HCT116 (cell line): Measurements from ENCODE around the gene UBN1. TPM values are rescaled to one million over a fixed set of nuclear protein-coding genes. Genes with fewer than 3 reads are reported as not detected.

Source experiments
- ATAC-seq: fragments of 200-7000 bp; cut with Tn5 transposase; 2 replicates; pipeline ENCODE4 v1.9.1; 2020; ENCODE audit warnings: mild to moderate bottlenecking, moderate library complexity
- BruUV-seq: library from RNA; stranded (reverse); fragments of 400-500 nt; replicated peaks from 2 replicates; lab custom pipeline; 2021; lab: Mats Ljungman, UMichigan
- CTCF ChIA-PET: fragments of 300-600 bp; sonication (Branson Sonifier 250); formaldehyde crosslinking; loops from one replicate; lab custom pipeline; 2021; ENCODE audit warnings: antibody characterized with exemption; lab: Charles Lee
- POLR2A ChIA-PET: fragments of 300-600, 350-600 bp; sonication (Branson Sonifier 250); formaldehyde crosslinking; loops from one replicate; lab custom pipeline; 2021; ENCODE audit warnings: antibody characterized with exemption; lab: Charles Lee
- RAD21 ChIA-PET, 2 experiments: fragments of 300-600 bp; sonication (Branson Sonifier 250); formaldehyde crosslinking; loops; one replicate each; lab custom pipeline; 2023; ENCODE audit warnings: low total read pairs in 2 of 2; ENCODE audit not compliant: uncharacterized antibody in 2 of 2, unreplicated experiment in 2 of 2, low non-redundant PET in 1 of 2; lab: Charles Lee
- DNase-seq: peaks from one replicate; pipeline ENCODE4 v3.0.0-alpha.2; 2010; ENCODE audit warnings: low read depth, low spot score
- H2AFZ ChIP-seq: fragments of 200-600 bp; shearing (Covaris generic), sonication (generic); 2 replicates; pipeline ENCODE4 v1.6.1; 2017; ENCODE audit warnings: low read depth, mixed run types, mixed read lengths, antibody characterized with exemption, low read length; ENCODE audit not compliant: poor library complexity, severe bottlenecking
- H3K27ac ChIP-seq: 2 replicates; pipeline ENCODE4 v1.5.1; 2012; ENCODE audit warnings: low read depth, low read length
- H3K27me3 ChIP-seq: fragments of 200-600 bp; sonication (generic); 2 replicates; pipeline ENCODE4 v1.6.1; 2016; ENCODE audit warnings: mixed run types, low read length, mixed read lengths; ENCODE audit not compliant: insufficient read depth
- H3K36me3 ChIP-seq, 2 experiments: fragments of 200-500 bp in 1 of 2; fragments of 200-600 bp in 1 of 2; sonication (Bioruptor generic) in 1 of 2; sonication (generic) in 1 of 2; 2 replicates each; pipeline versions ENCODE4 v1.5.1 to v1.6.1; 2014 to 2016; ENCODE audit warnings: low read length in 2 of 2, inconsistent platforms in 1 of 2, mixed read lengths in 1 of 2, mixed run types in 1 of 2; ENCODE audit not compliant: insufficient read depth in 2 of 2, control insufficient read depth in 1 of 2
- H3K4me1 ChIP-seq, 2 experiments: fragments of 200-600 bp in 1 of 2; sonication (generic) in 1 of 2; 2 replicates each; pipeline versions ENCODE4 v1.5.1 to v1.6.1; 2012 to 2017; ENCODE audit warnings: low read length in 2 of 2, inconsistent platforms in 1 of 2, mild to moderate bottlenecking in 1 of 2, mixed read lengths in 1 of 2, mixed run types in 1 of 2, moderate library complexity in 1 of 2; ENCODE audit not compliant: insufficient read depth in 2 of 2, control insufficient read depth in 1 of 2
- H3K4me2 ChIP-seq: fragments of 200-600 bp; sonication (generic); 2 replicates; pipeline ENCODE4 v1.6.1; 2017; ENCODE audit warnings: mixed run types, low read length, mixed read lengths
- H3K4me3 ChIP-seq, 2 experiments: fragments of 200-600 bp in 1 of 2; sonication (generic) in 1 of 2; replicated peaks in 1 of 2; 2 replicates each; pipeline ENCODE4 v1.5.1; 2011 to 2016; ENCODE audit warnings: low read length in 2 of 2, control low read depth in 1 of 2, low read depth in 1 of 2, mild to moderate bottlenecking in 1 of 2, mixed read lengths in 1 of 2, mixed run types in 1 of 2
- H3K79me2 ChIP-seq: fragments of 200-600 bp; sonication (generic); 2 replicates; pipeline ENCODE4 v1.6.1; 2017; ENCODE audit warnings: mild to moderate bottlenecking, mixed run types, low read length, moderate library complexity, mixed read lengths; ENCODE audit not compliant: insufficient read depth
- H3K9ac ChIP-seq: fragments of 200-600 bp; sonication (generic); 2 replicates; pipeline ENCODE4 v1.6.1; 2016; ENCODE audit warnings: low read length, mixed read lengths
- H3K9me2 ChIP-seq: fragments of 200-600 bp; sonication (generic), shearing (Covaris generic); 2 replicates; pipeline ENCODE4 v1.6.1; 2017; ENCODE audit warnings: mixed run types, mild to moderate bottlenecking, moderate library complexity; ENCODE audit not compliant: insufficient read depth
- H3K9me3 ChIP-seq, 2 experiments: fragments of 200-500 bp in 1 of 2; fragments of 200-600 bp in 1 of 2; sonication (Bioruptor generic) in 1 of 2; sonication (generic) in 1 of 2; 2 replicates each; pipeline ENCODE4 v1.6.1; 2014 to 2017; ENCODE audit warnings: low read length in 2 of 2, mixed read lengths in 2 of 2, inconsistent platforms in 1 of 2, low read depth in 1 of 2, mild to moderate bottlenecking in 1 of 2, mixed run types in 1 of 2, moderate library complexity in 1 of 2; ENCODE audit not compliant: control insufficient read depth in 1 of 2, insufficient read depth in 1 of 2
- H4K20me1 ChIP-seq: fragments of 200-600 bp; sonication (generic), shearing (Covaris generic); 2 replicates; pipeline ENCODE4 v1.6.1; 2017; ENCODE audit warnings: mixed run types, mild to moderate bottlenecking, moderate library complexity; ENCODE audit not compliant: insufficient read depth
- CBX3 ChIP-seq: IDR thresholded peaks from 2 replicates; pipeline ENCODE4 v1.6.1; 2012; ENCODE audit warnings: low read depth
- CEBPB ChIP-seq: IDR thresholded peaks from 2 replicates; pipeline ENCODE4 v1.6.1; 2012; ENCODE audit warnings: low read depth
- ELF1 ChIP-seq: IDR thresholded peaks from 2 replicates; pipeline ENCODE4 v1.6.1; 2012; ENCODE audit warnings: low read depth, borderline replicate concordance
- POLR2A ChIP-seq: IDR thresholded peaks from 2 replicates; pipeline ENCODE4 v1.7.0; 2011; ENCODE audit warnings: borderline replicate concordance; ENCODE audit not compliant: insufficient read depth, insufficient read length; ENCODE audit errors: extremely low read depth
- POLR2AphosphoS5 ChIP-seq: IDR thresholded peaks from 2 replicates; pipeline ENCODE4 v1.6.1; 2011; ENCODE audit warnings: mild to moderate bottlenecking, low read depth, low read length, moderate library complexity
- RAD21 ChIP-seq: IDR thresholded peaks from 2 replicates; pipeline ENCODE4 v1.6.1; 2012; ENCODE audit warnings: low read depth, mild to moderate bottlenecking
- REST ChIP-seq: IDR thresholded peaks from 2 replicates; pipeline ENCODE4 v1.6.1; 2012; ENCODE audit warnings: low read depth
- SP1 ChIP-seq: IDR thresholded peaks from 2 replicates; pipeline ENCODE4 v1.6.1; 2012; ENCODE audit warnings: low read depth
- SRF ChIP-seq: IDR thresholded peaks from 2 replicates; pipeline ENCODE4 v1.6.1; 2012; ENCODE audit warnings: low read depth
- TCF7L2 ChIP-seq: IDR thresholded peaks from 2 replicates; pipeline ENCODE4 v1.7.0; 2011; ENCODE audit warnings: borderline replicate concordance, inconsistent platforms; ENCODE audit not compliant: insufficient read depth, insufficient read length; ENCODE audit errors: extremely low read depth
- YY1 ChIP-seq: IDR thresholded peaks from 2 replicates; pipeline ENCODE4 v1.6.1; 2011; ENCODE audit warnings: low read length, low read depth, moderate library complexity, mild to moderate bottlenecking; ENCODE audit not compliant: insufficient replicate concordance; ENCODE audit errors: extremely low read depth
- ZFX ChIP-seq: fragments of 450-650 bp; IDR thresholded peaks from 2 replicates; pipeline ENCODE4 v1.6.1; 2017
- intact Hi-C: fragments of 100-400 bp; cut with micrococcal nuclease; formaldehyde crosslinking; loops from 2 replicates; pipeline ENCODE4 v1.10.0; 2022
- total RNA-seq: library from RNA; stranded (reverse); gene quantifications from one replicate; pipeline ENCODE4 v1.2.1, GENCODE V29; 2021; ENCODE audit not compliant: unreplicated experiment
- TF ChIP-seq, protein P1 (sequence below), 3 experiments: fragments of 200-600 bp in 1 of 3; sonication (generic) in 1 of 3; IDR thresholded peaks in 2 of 3; conservative IDR thresholded peaks in 1 of 3; 2 replicates each; pipeline ENCODE4 v1.5.1; 2012 to 2017; ENCODE audit warnings: low read depth in 2 of 3, low read length in 2 of 3, antibody characterized with exemption in 1 of 3, borderline replicate concordance in 1 of 3, control low read depth in 1 of 3, mild to moderate bottlenecking in 1 of 3, mixed read lengths in 1 of 3, mixed run types in 1 of 3, moderate library complexity in 1 of 3; ENCODE audit not compliant: insufficient read depth in 1 of 3
- TF ChIP-seq, protein P2 (sequence below): IDR thresholded peaks from 2 replicates; pipeline ENCODE4 v1.6.1; 2012

UBN1 gene
- total RNA-seq, 1 experiment from 2014 or later, result 31.9 TPM

GRCh38 chr16:4798456-4798855, 48.8 kb upstream of the UBN1 start:
- no peaks in the 10 kb centered on the region for H4K20me1 ChIP-seq
- no peaks in the 10 kb centered on the region for H3K36me3 ChIP-seq
- no peaks in the 10 kb centered on the region for H3K9me3 ChIP-seq
- no peaks in the 10 kb centered on the region for H3K9me2 ChIP-seq
- H2AFZ ChIP-seq, result no peak overlapping the region
- intact Hi-C loops, result no loop called here
- H3K27me3 ChIP-seq, result no peaks in the 10 kb centered on the region
- ATAC-seq (no peak), DNase-seq (no peak)
- H3K9ac ChIP-seq, result no peak overlapping the region
- no peak for TF ChIP-seq ELF1
- no peak for TF ChIP-seq SP1
- TF ChIP-seq POLR2A, result no peak
- no peak for TF ChIP-seq CEBPB
- no peak for TF ChIP-seq TCF7L2
- TF ChIP-seq, protein P1, sequence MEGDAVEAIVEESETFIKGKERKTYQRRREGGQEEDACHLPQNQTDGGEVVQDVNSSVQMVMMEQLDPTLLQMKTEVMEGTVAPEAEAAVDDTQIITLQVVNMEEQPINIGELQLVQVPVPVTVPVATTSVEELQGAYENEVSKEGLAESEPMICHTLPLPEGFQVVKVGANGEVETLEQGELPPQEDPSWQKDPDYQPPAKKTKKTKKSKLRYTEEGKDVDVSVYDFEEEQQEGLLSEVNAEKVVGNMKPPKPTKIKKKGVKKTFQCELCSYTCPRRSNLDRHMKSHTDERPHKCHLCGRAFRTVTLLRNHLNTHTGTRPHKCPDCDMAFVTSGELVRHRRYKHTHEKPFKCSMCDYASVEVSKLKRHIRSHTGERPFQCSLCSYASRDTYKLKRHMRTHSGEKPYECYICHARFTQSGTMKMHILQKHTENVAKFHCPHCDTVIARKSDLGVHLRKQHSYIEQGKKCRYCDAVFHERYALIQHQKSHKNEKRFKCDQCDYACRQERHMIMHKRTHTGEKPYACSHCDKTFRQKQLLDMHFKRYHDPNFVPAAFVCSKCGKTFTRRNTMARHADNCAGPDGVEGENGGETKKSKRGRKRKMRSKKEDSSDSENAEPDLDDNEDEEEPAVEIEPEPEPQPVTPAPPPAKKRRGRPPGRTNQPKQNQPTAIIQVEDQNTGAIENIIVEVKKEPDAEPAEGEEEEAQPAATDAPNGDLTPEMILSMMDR (IDR thresholded peaks at IDR 0.05 in 2 of 3, conservative IDR thresholded peaks at IDR 0.05 in 1 of 3; ENCODE audit: borderline replicate concordance in 1 of 3, insufficient read depth in 1 of 3, low read depth in 2 of 3, low read length in 2 of 3), result no peak
- TF ChIP-seq REST, result no peak
- no peak for TF ChIP-seq ZFX
- TF ChIP-seq, protein P2, sequence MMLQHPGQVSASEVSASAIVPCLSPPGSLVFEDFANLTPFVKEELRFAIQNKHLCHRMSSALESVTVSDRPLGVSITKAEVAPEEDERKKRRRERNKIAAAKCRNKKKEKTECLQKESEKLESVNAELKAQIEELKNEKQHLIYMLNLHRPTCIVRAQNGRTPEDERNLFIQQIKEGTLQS, result no peak
- no peak for TF ChIP-seq YY1
- TF ChIP-seq CBX3, result no peak
- TF ChIP-seq RAD21, result no peak
- TF ChIP-seq SRF, result no peak
- no peak for TF ChIP-seq POLR2AphosphoS5
- no TSS peak for BruUV-seq
- no peak overlapping the region for H3K4me2 ChIP-seq
- CTCF ChIA-PET, result no interaction called here
- POLR2A ChIA-PET, result no interaction called here
- H3K4me1 ChIP-seq, result peaks cover 15 to 18% of the 10 kb centered on the region in 2 experiments
- no peak overlapping the region for H3K4me3 ChIP-seq
- H3K79me2 ChIP-seq, result no peaks in the 10 kb centered on the region
- RAD21 ChIA-PET, result no interaction called here
- no peak overlapping the region for H3K27ac ChIP-seq
